Nephron (organoid): ENCODE measurements around the gene UBA6.

Source experiments
- H3K27ac Mint-ChIP-seq, 3 experiments: 2 replicates each; pipeline ENCODE4 v1.8.0; 2020; ENCODE audit warnings: mixed read lengths in 3 of 3, mild to moderate bottlenecking in 2 of 3, moderate library complexity in 1 of 3
- H3K27me3 Mint-ChIP-seq: 2 replicates; pipeline ENCODE4 v1.8.0; 2021; ENCODE audit warnings: low read depth, mild to moderate bottlenecking, moderate library complexity, mixed read lengths
- H3K36me3 Mint-ChIP-seq: 2 replicates; pipeline ENCODE4 v1.8.0; 2020; ENCODE audit warnings: low read depth, mixed read lengths
- H3K4me1 Mint-ChIP-seq: 2 replicates; pipeline ENCODE4 v1.8.0; 2020; ENCODE audit warnings: mixed read lengths
- H3K4me3 Mint-ChIP-seq, 3 experiments: 2 replicates each; pipeline ENCODE4 v1.8.0; 2020; ENCODE audit warnings: mild to moderate bottlenecking in 3 of 3, mixed read lengths in 3 of 3, moderate library complexity in 2 of 3
- H3K9me3 Mint-ChIP-seq: 2 replicates; pipeline ENCODE4 v1.8.0; 2020; ENCODE audit warnings: mixed read lengths
- CTCF ChIP-seq, 3 experiments: fragments of 200-600 bp; sonication (generic); IDR thresholded peaks; one replicate each; pipeline ENCODE4 v1.5.0; 2021; ENCODE audit warnings: antibody characterized with exemption in 3 of 3; ENCODE audit not compliant: unreplicated experiment in 3 of 3

UBA6 gene

GRCh38 chr4:67700116-67700737 is 728 bp downstream of the UBA6 start:
- no peak for TF ChIP-seq CTCF (IDR thresholded peaks at IDR 0.05; ENCODE audit: unreplicated experiment in 3 of 3)
- H3K4me1 Mint-ChIP-seq = peaks cover 21% of the 10 kb centered on the region
- peak overlapping the region; percentile 81 to 97 (median 89) for H3K27ac Mint-ChIP-seq
- peaks cover 35% of the 10 kb centered on the region for H3K36me3 Mint-ChIP-seq
- no peaks in the 10 kb centered on the region for H3K27me3 Mint-ChIP-seq
- H3K4me3 Mint-ChIP-seq = peak overlapping the region; percentile 95 to 98 (median 98)
- no peaks in the 10 kb centered on the region for H3K9me3 Mint-ChIP-seq

- H3K27ac Mint-ChIP-seq = peak overlapping the region; percentile 81 to 97 (median 89)
- peaks cover 21% of the 10 kb centered on the region for H3K4me1 Mint-ChIP-seq
- TF ChIP-seq CTCF (IDR thresholded peaks at IDR 0.05; ENCODE audit: unreplicated experiment in 3 of 3) = no peak
- peak overlapping the region; percentile 95 to 98 (median 98) for H3K4me3 Mint-ChIP-seq
- no peaks in the 10 kb centered on the region for H3K9me3 Mint-ChIP-seq
- no peaks in the 10 kb centered on the region for H3K27me3 Mint-ChIP-seq
- peaks cover 35% of the 10 kb centered on the region for H3K36me3 Mint-ChIP-seq
Observed at GRCh38 chr4:67699603-67700002, 1.4 kb downstream of the UBA6 start.

DNA sequence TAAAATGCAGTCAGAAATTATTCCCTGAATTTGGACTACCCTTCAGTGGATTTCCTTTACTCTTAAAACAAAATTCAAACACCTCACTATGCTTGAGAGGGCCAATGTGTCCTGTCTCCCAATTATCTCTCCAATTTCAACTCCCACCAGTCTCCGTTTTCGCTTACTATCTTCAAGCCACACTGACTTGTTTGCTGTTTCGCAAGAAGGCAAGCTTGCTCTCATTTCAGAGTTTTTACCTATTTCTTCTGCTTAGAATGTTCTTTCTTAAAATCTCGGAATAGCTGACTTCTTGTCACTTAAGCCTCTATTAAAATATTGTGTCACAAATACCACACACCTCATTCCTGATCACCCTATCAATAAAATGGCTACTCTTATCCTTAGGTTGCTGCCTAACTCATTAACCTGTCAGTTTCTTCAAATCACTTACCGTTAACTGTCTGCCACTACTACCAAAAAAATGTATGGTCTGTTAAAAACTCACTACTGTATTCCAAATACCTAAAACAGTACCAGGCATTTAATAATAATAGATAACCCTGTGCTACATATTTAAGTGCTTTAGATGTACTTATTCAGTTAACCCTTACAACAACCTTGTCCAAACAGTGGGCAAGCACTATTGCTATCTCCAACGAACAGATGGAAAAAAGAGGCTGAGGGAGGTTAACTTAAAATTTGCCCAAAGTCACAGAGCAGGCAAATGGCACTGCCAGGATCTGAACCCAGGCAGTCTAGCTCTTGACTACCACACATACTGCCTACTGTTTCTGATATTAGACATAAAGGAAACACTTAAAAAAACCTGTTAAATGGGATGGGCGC is 2.9 kb downstream of the UBA6 start:
- Mint-ChIP-seq H3K27ac (no peak overlapping the region), H3K4me3 (peak overlapping the region in 1 of 3 experiments; percentile 46), H3K27me3 (no peaks in the 10 kb centered on the region), H3K36me3 (peaks cover 33% of the 10 kb centered on the region), H3K4me1 (peaks cover 21% of the 10 kb centered on the region), H3K9me3 (no peaks in the 10 kb centered on the region)
- no peak for TF ChIP-seq CTCF (IDR thresholded peaks at IDR 0.05; ENCODE audit: unreplicated experiment in 3 of 3)

- H3K36me3 Mint-ChIP-seq = peaks cover 52% of the 10 kb centered on the region
- H3K9me3 Mint-ChIP-seq = no peaks in the 10 kb centered on the region
- H3K27ac Mint-ChIP-seq = no peak overlapping the region
- H3K4me3 Mint-ChIP-seq = no peak overlapping the region
- no peaks in the 10 kb centered on the region for H3K27me3 Mint-ChIP-seq
- TF ChIP-seq CTCF (IDR thresholded peaks at IDR 0.05; ENCODE audit: unreplicated experiment in 3 of 3) = no peak
- H3K4me1 Mint-ChIP-seq = peaks cover 17% of the 10 kb centered on the region
Observed at GRCh38 chr4:67696061-67696460, 4.9 kb downstream of the UBA6 start.

DNA sequence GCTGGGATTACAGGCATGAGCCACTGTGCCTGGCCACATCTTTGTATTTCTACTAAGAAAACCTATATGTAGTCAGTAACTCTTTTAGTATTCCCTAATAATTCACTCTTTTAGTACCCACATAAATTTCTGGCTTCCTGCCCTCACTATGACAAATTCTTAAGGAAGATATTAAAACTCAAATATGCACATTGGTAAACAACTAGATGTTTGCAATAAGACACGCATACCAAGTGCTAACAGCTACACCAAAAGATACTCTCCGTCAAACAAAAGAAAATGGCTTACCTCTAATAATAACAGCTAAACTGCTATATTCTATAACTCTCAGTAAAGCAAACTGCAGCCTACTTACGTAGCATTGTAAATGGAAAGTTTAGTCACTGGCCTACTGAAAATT is 6.3 kb downstream of the UBA6 start:
- peaks cover 63% of the 10 kb centered on the region for H3K36me3 Mint-ChIP-seq
- TF ChIP-seq CTCF (IDR thresholded peaks at IDR 0.05; ENCODE audit: unreplicated experiment in 3 of 3) = no peak

More for the DNA sequence above, 6.3 kb downstream of the UBA6 start:
- H3K4me3 Mint-ChIP-seq = no peak overlapping the region
- H3K9me3 Mint-ChIP-seq = no peaks in the 10 kb centered on the region
- no peaks in the 10 kb centered on the region for H3K27me3 Mint-ChIP-seq
- H3K27ac Mint-ChIP-seq = no peak overlapping the region
- peaks cover 9% of the 10 kb centered on the region for H3K4me1 Mint-ChIP-seq
